ENCODE results near the gene C16orf54. TPM values are rescaled to one million over a fixed set of nuclear protein-coding genes. Genes with fewer than 3 reads are reported as not detected.

The C16orf54 gene
- total and polyA plus RNA-seq, 9 of the 15 experiments (the other 6 are each of a cell fraction or from before 2014, with no cell fraction given), result 0.09 TPM; not detected in 8

DNA sequence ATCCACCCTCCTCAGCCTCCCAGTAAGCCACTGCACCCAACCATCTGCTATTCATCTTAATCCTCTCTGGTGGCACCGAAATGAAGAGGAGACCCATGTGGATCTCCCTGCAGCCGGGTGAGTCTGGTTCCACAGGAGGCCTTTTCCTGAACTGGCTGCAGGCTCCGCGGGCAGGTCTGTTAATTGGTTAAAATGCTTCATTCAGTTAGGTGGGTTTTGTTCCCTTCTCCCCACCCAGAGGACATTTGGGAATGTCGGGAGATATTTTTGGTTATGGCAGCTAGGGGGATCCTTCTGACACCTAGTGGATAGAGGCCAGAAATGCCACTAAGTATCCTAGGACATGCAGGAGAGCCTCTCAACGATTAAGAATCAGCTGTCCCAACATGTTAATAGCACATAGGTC, 16.7 kb downstream of the C16orf54 start (continued):
- TF ChIP-seq ZNF121 (CRISPR knock-in tag; conservative IDR thresholded peaks at IDR 0.05) (no peak), TARDBP (IDR thresholded peaks at IDR 0.05) (no peak), ESRRA (IDR thresholded peaks at IDR 0.05; ENCODE audit: borderline replicate concordance, low read depth) (0 out of 2 replicates have a peak, but pooled peaks have one; percentile 15), SMAD2 (IDR thresholded peaks at IDR 0.05; ENCODE audit: low read depth, low read length) (no peak), CBFA2T2 (conservative IDR thresholded peaks at IDR 0.05) (no peak), ELF1 (tag; IDR thresholded peaks at IDR 0.05) (no peak), GATAD2A (IDR thresholded peaks at IDR 0.05) (no peak), MEF2A (IDR thresholded peaks at IDR 0.05; ENCODE audit: control insufficient read depth, low read depth, low read length) (no peak), ZNF316 (IDR thresholded peaks at IDR 0.05) (no peak), ZNF766 (CRISPR knock-in tag; conservative IDR thresholded peaks at IDR 0.05) (no peak), RAD21 (CRISPR knock-in tag; conservative IDR thresholded peaks at IDR 0.05 in 1 of 2, IDR thresholded peaks at IDR 0.05 in 1 of 2) (peak; percentile 66 to 74), IFI16 (CRISPR knock-in tag; IDR thresholded peaks at IDR 0.05) (no peak)
- TF ChIP-seq, protein P1, sequence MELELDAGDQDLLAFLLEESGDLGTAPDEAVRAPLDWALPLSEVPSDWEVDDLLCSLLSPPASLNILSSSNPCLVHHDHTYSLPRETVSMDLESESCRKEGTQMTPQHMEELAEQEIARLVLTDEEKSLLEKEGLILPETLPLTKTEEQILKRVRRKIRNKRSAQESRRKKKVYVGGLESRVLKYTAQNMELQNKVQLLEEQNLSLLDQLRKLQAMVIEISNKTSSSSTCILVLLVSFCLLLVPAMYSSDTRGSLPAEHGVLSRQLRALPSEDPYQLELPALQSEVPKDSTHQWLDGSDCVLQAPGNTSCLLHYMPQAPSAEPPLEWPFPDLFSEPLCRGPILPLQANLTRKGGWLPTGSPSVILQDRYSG (tag; conservative IDR thresholded peaks at IDR 0.05; ENCODE audit: low read depth), result no peak
- TF ChIP-seq, protein P2, sequence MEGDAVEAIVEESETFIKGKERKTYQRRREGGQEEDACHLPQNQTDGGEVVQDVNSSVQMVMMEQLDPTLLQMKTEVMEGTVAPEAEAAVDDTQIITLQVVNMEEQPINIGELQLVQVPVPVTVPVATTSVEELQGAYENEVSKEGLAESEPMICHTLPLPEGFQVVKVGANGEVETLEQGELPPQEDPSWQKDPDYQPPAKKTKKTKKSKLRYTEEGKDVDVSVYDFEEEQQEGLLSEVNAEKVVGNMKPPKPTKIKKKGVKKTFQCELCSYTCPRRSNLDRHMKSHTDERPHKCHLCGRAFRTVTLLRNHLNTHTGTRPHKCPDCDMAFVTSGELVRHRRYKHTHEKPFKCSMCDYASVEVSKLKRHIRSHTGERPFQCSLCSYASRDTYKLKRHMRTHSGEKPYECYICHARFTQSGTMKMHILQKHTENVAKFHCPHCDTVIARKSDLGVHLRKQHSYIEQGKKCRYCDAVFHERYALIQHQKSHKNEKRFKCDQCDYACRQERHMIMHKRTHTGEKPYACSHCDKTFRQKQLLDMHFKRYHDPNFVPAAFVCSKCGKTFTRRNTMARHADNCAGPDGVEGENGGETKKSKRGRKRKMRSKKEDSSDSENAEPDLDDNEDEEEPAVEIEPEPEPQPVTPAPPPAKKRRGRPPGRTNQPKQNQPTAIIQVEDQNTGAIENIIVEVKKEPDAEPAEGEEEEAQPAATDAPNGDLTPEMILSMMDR (IDR thresholded peaks at IDR 0.05 in 2 of 3, conservative IDR thresholded peaks at IDR 0.05 in 1 of 3; ENCODE audit: insufficient read depth in 2 of 3, low read depth in 1 of 3, low read length in 3 of 3), result peak; percentile 82 to 93 (median 87)
- TF ChIP-seq, protein P3, sequence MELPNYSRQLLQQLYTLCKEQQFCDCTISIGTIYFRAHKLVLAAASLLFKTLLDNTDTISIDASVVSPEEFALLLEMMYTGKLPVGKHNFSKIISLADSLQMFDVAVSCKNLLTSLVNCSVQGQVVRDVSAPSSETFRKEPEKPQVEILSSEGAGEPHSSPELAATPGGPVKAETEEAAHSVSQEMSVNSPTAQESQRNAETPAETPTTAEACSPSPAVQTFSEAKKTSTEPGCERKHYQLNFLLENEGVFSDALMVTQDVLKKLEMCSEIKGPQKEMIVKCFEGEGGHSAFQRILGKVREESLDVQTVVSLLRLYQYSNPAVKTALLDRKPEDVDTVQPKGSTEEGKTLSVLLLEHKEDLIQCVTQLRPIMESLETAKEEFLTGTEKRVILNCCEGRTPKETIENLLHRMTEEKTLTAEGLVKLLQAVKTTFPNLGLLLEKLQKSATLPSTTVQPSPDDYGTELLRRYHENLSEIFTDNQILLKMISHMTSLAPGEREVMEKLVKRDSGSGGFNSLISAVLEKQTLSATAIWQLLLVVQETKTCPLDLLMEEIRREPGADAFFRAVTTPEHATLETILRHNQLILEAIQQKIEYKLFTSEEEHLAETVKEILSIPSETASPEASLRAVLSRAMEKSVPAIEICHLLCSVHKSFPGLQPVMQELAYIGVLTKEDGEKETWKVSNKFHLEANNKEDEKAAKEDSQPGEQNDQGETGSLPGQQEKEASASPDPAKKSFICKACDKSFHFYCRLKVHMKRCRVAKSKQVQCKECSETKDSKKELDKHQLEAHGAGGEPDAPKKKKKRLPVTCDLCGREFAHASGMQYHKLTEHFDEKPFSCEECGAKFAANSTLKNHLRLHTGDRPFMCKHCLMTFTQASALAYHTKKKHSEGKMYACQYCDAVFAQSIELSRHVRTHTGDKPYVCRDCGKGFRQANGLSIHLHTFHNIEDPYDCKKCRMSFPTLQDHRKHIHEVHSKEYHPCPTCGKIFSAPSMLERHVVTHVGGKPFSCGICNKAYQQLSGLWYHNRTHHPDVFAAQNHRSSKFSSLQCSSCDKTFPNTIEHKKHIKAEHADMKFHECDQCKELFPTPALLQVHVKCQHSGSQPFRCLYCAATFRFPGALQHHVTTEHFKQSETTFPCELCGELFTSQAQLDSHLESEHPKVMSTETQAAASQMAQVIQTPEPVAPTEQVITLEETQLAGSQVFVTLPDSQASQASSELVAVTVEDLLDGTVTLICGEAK (IDR thresholded peaks at IDR 0.05), result no peak
- TF ChIP-seq, protein P3 (CRISPR knock-in tag; IDR thresholded peaks at IDR 0.05), result no peak
- TF ChIP-seq, protein P4, sequence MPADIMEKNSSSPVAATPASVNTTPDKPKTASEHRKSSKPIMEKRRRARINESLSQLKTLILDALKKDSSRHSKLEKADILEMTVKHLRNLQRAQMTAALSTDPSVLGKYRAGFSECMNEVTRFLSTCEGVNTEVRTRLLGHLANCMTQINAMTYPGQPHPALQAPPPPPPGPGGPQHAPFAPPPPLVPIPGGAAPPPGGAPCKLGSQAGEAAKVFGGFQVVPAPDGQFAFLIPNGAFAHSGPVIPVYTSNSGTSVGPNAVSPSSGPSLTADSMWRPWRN (IDR thresholded peaks at IDR 0.05; ENCODE audit: low read depth), result no peak
